CD14-positive monocyte (primary cell): Measurements from ENCODE around the gene ZNF436. TPM values are rescaled to one million over a fixed set of nuclear protein-coding genes. Genes with fewer than 3 reads are reported as not detected.

Experiments
- DNase-seq, 3 donors: peaks; one replicate each; pipeline ENCODE4 v3.0.0-alpha.2; 2011 to 2022
- H2AFZ ChIP-seq: 2 replicates; pipeline ENCODE4 v1.6.0; 2012; ENCODE audit warnings: mild to moderate bottlenecking, low read depth, low read length, inconsistent platforms; ENCODE audit not compliant: insufficient read depth, poor library complexity, severe bottlenecking
- H3K27ac ChIP-seq, 2 donors: 1 replicate in 1 of 2; 2 replicates in 1 of 2; pipeline ENCODE4 v1.5.1; 2012 to 2013; ENCODE audit warnings: low read length in 2 of 2, control low read depth in 1 of 2, inconsistent platforms in 1 of 2, low read depth in 1 of 2, mild to moderate bottlenecking in 1 of 2
- H3K27me3 ChIP-seq, 2 donors: one replicate each; pipeline versions ENCODE4 v1.6.0 to v1.6.1; 2011 to 2013; ENCODE audit warnings: low read length in 2 of 2; ENCODE audit not compliant: control insufficient read depth in 2 of 2, insufficient read depth in 2 of 2
- H3K36me3 ChIP-seq, 2 donors: replicated peaks in 1 of 2; 1 replicate in 1 of 2; 2 replicates in 1 of 2; pipeline versions ENCODE4 v1.5.1 to v1.6.1; 2012 to 2013; ENCODE audit warnings: low read length in 2 of 2, control low read depth in 1 of 2, inconsistent platforms in 1 of 2, mild to moderate bottlenecking in 1 of 2; ENCODE audit not compliant: insufficient read depth in 2 of 2, control insufficient read depth in 1 of 2
- H3K4me1 ChIP-seq, 2 donors: 1 replicate in 1 of 2; 2 replicates in 1 of 2; pipeline versions ENCODE4 v1.5.1 to v1.6.1; 2012 to 2013; ENCODE audit warnings: low read length in 2 of 2, control low read depth in 1 of 2, inconsistent platforms in 1 of 2, mild to moderate bottlenecking in 1 of 2, moderate library complexity in 1 of 2; ENCODE audit not compliant: insufficient read depth in 2 of 2, control insufficient read depth in 1 of 2
- H3K4me2 ChIP-seq: replicated peaks from 2 replicates; pipeline ENCODE3; 2012; ENCODE audit warnings: low read length, moderate library complexity, mild to moderate bottlenecking; ENCODE audit not compliant: poor library complexity, severe bottlenecking; ENCODE audit errors: extremely low read depth
- H3K4me3 ChIP-seq, 3 experiments: fragments of 200-600 bp in 1 of 3; sonication (generic) in 1 of 3; replicated peaks in 1 of 3; 1 replicate in 2 of 3; 2 replicates in 1 of 3; pipeline ENCODE4 v1.5.1; 2011 to 2013; ENCODE audit warnings: low read length in 3 of 3, mild to moderate bottlenecking in 3 of 3, control low read depth in 2 of 3, low read depth in 2 of 3, inconsistent platforms in 1 of 3, moderate library complexity in 1 of 3
- H3K79me2 ChIP-seq: 2 replicates; pipeline ENCODE4 v1.6.0; 2012; ENCODE audit warnings: mild to moderate bottlenecking, control low read depth, inconsistent platforms, low read length, moderate library complexity; ENCODE audit not compliant: insufficient read depth
- H3K9ac ChIP-seq: 2 replicates; pipeline ENCODE4 v1.6.0; 2017; ENCODE audit warnings: low read length, mild to moderate bottlenecking; ENCODE audit not compliant: insufficient read depth, poor library complexity, severe bottlenecking
- H3K9me3 ChIP-seq, 2 donors: replicated peaks in 1 of 2; 1 replicate in 1 of 2; 2 replicates in 1 of 2; pipeline versions ENCODE4 v1.5.1 to v1.6.1; 2012 to 2013; ENCODE audit warnings: low read length in 2 of 2, control low read depth in 1 of 2; ENCODE audit not compliant: control insufficient read depth in 1 of 2, insufficient read depth in 1 of 2
- H4K20me1 ChIP-seq: 2 replicates; pipeline ENCODE4 v1.6.0; 2012; ENCODE audit warnings: mild to moderate bottlenecking, low read length, control low read depth, moderate library complexity; ENCODE audit not compliant: insufficient read depth
- H3K27ac Mint-ChIP-seq, 7 donors: one replicate each; pipeline ENCODE4 v1.8.0; 2020; ENCODE audit warnings: mild to moderate bottlenecking in 7 of 7, mixed read lengths in 7 of 7, moderate library complexity in 6 of 7, inconsistent platforms in 2 of 7
- H3K27me3 Mint-ChIP-seq, 3 donors: one replicate each; pipeline ENCODE4 v1.8.0; 2021 to 2022; ENCODE audit warnings: low read depth in 3 of 3, mild to moderate bottlenecking in 3 of 3, mixed read lengths in 3 of 3, moderate library complexity in 3 of 3, inconsistent platforms in 1 of 3
- H3K36me3 Mint-ChIP-seq, 2 donors: one replicate each; pipeline ENCODE4 v1.8.0; 2020; ENCODE audit warnings: mixed read lengths in 2 of 2, inconsistent platforms in 1 of 2, mild to moderate bottlenecking in 1 of 2
- H3K4me1 Mint-ChIP-seq: one replicate; pipeline ENCODE4 v1.8.0; 2020; ENCODE audit warnings: mild to moderate bottlenecking, mixed read lengths
- H3K4me3 Mint-ChIP-seq, 2 donors: one replicate each; pipeline ENCODE4 v1.8.0; 2020; ENCODE audit warnings: mild to moderate bottlenecking in 2 of 2, mixed read lengths in 2 of 2, moderate library complexity in 1 of 2
- H3K9me3 Mint-ChIP-seq, 7 donors: one replicate each; pipeline ENCODE4 v1.8.0; 2020 to 2022; ENCODE audit warnings: mixed read lengths in 7 of 7, mild to moderate bottlenecking in 6 of 7, moderate library complexity in 6 of 7, inconsistent platforms in 2 of 7
- CTCF ChIP-seq: fragments of 200-600 bp; IDR thresholded peaks from one replicate; pipeline ENCODE4 v1.8.0; 2022; ENCODE audit warnings: antibody characterized with exemption, mild to moderate bottlenecking
- WGBS: methylation state at CpG from one replicate; pipeline ENCODE4 v1.1.5; 2013; ENCODE audit warnings: missing lambda C conversion rate; ENCODE audit not compliant: insufficient coverage; 5-methylcytosine and 5-hydroxymethylcytosine counted together
- intact Hi-C, 2 donors: fragments of 100-400 bp; cut with micrococcal nuclease; formaldehyde crosslinking; loops; one replicate each; pipeline versions ENCODE4 v1.15.0 to v1.15.1; 2023
- polyA plus RNA-seq, 3 donors: library from polyadenylated mRNA; depleted of rRNA in 1 of 3; unstranded in 2 of 3; stranded (reverse) in 1 of 3; fragments of 300-500 nt in 2 of 3; fragments of >200 nt in 1 of 3; fragmentation: Illumina TruSeq in 2 of 3; gene quantifications; 1 replicate in 2 of 3; 2 replicates in 1 of 3; pipeline ENCODE4 v1.2.3, GENCODE V29; 2012 to 2021

The ZNF436 gene
- polyA plus RNA-seq, 3 donors: 1.4 to 2.4 (median 2.0) TPM

DNA sequence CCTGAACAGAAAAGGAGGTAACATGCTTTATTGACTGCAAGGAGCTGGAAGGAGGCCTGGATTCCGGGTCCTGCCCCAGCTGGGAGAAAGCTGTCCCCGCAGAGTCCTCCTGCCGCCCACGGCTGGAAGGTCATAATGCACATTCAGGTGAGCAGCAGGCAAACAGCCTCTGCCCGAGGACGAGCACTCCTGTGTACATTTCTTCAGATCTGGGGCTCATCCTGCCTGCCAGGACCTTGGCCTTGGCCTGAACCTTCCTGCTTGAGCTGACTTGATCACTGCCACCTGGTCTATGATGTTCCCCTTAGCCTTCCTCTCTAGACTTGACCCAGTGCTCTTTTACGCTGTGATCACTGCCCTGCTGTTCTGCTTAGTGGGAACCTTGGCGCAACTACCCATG lies 17.9 kb upstream of the ZNF436 start:
- H3K27ac Mint-ChIP-seq: no peak overlapping the region
- Histone ChIP-seq H3K27ac (no peak overlapping the region), H3K9me3 (no peaks in the 10 kb centered on the region), H3K27me3 (no peaks in the 10 kb centered on the region), H3K9ac (no peak overlapping the region), H3K36me3 (no peaks in the 10 kb centered on the region), H3K79me2 (no peaks in the 10 kb centered on the region), H2AFZ (no peak overlapping the region), H4K20me1 (no peaks in the 10 kb centered on the region), H3K4me3 (no peak overlapping the region), H3K4me2 (no peak overlapping the region), H3K4me1 (no peaks in the 10 kb centered on the region)
- H3K9me3 Mint-ChIP-seq: peaks cover 0 to 3% (median 0%) of the 10 kb centered on the region in 7 donors
- H3K27me3 Mint-ChIP-seq: peaks cover 4 to 8% (median 5%) of the 10 kb centered on the region in 3 donors
- no peaks in the 10 kb centered on the region for H3K36me3 Mint-ChIP-seq
- no peak overlapping the region for H3K4me3 Mint-ChIP-seq
- no peak for TF ChIP-seq CTCF
- no peak for DNase-seq
- intact Hi-C loops: no loop called here
- WGBS: 98% methylated on average over 8 of the region's 8 CpGs
- H3K4me1 Mint-ChIP-seq: peaks cover 7% of the 10 kb centered on the region

GRCh38 chr1:23385119-23385621 lies 15.5 kb upstream of the ZNF436 start:
- peaks cover 6 to 14% (median 8%) of the 10 kb centered on the region in 3 donors for H3K27me3 Mint-ChIP-seq
- no peak for DNase-seq
- no peak overlapping the region for H3K27ac Mint-ChIP-seq
- peaks cover 0 to 3% (median 0%) of the 10 kb centered on the region in 7 donors for H3K9me3 Mint-ChIP-seq
- Histone ChIP-seq H3K4me3 (no peak overlapping the region), H3K9ac (no peak overlapping the region), H3K79me2 (no peaks in the 10 kb centered on the region), H3K27me3 (no peaks in the 10 kb centered on the region), H2AFZ (no peak overlapping the region), H3K27ac (no peak overlapping the region), H3K4me2 (no peak overlapping the region), H3K9me3 (no peaks in the 10 kb centered on the region), H3K36me3 (no peaks in the 10 kb centered on the region), H3K4me1 (peaks cover 0 to 6% of the 10 kb centered on the region in 2 donors), H4K20me1 (no peaks in the 10 kb centered on the region)
- 94% methylated on average over 14 of the region's 14 CpGs for WGBS
- no peak for TF ChIP-seq CTCF
- H3K36me3 Mint-ChIP-seq: no peaks in the 10 kb centered on the region
- no peak overlapping the region for H3K4me3 Mint-ChIP-seq
- peaks cover 11% of the 10 kb centered on the region for H3K4me1 Mint-ChIP-seq
- intact Hi-C loops: no loop called here
